Parathyroid adenoma (tissue), 2 donors: Measurements from ENCODE around the gene ZNF655.
"Not testable (repeated sequence)": the region's sequence is repeated elsewhere in the genome, so short reads cannot be mapped to it uniquely, and the experiment has no call there.

Experiments
- H2AFZ ChIP-seq: fragments of 300-600 bp; sonication (generic); one replicate; pipeline ENCODE4 v1.7.0; 2017; ENCODE audit warnings: antibody characterized with exemption, mild to moderate bottlenecking
- H3K27ac ChIP-seq: fragments of 300-600 bp; sonication (generic); one replicate; pipeline ENCODE4 v1.7.0; 2017
- H3K27me3 ChIP-seq: fragments of 300-600 bp; sonication (generic); one replicate; pipeline ENCODE4 v1.7.0; 2017; ENCODE audit warnings: low read length; ENCODE audit not compliant: control insufficient read depth, insufficient read depth
- H3K36me3 ChIP-seq: fragments of 300-600 bp; sonication (generic); one replicate; pipeline ENCODE4 v1.7.0; 2017; ENCODE audit warnings: low read length; ENCODE audit not compliant: control insufficient read depth, insufficient read depth
- H3K4me1 ChIP-seq: fragments of 300-600 bp; sonication (generic); one replicate; pipeline ENCODE4 v1.7.0; 2017; ENCODE audit warnings: control low read depth
- H3K4me2 ChIP-seq: fragments of 300-600 bp; sonication (generic); one replicate; pipeline ENCODE4 v1.7.0; 2017; ENCODE audit warnings: low read length
- H3K4me3 ChIP-seq: fragments of 300-600 bp; sonication (generic); one replicate; pipeline ENCODE4 v1.7.0; 2017; ENCODE audit warnings: low read depth, low read length
- H3K79me2 ChIP-seq: fragments of 300-600 bp; sonication (generic); one replicate; pipeline ENCODE4 v1.7.0; 2017; ENCODE audit warnings: control low read depth
- H3K9ac ChIP-seq: fragments of 300-600 bp; sonication (generic); one replicate; pipeline ENCODE4 v1.7.0; 2017; ENCODE audit warnings: mild to moderate bottlenecking
- H3K9me3 ChIP-seq: fragments of 300-600 bp; sonication (generic); one replicate; pipeline ENCODE4 v1.7.0; 2017; ENCODE audit warnings: low read length; ENCODE audit not compliant: control insufficient read depth
- TF ChIP-seq, protein P1 (sequence below): fragments of 300-600 bp; sonication (generic); IDR thresholded peaks from one replicate; pipeline ENCODE4 v1.7.0; 2017; ENCODE audit warnings: antibody characterized with exemption, mild to moderate bottlenecking
- donor health status: primary hyperparathyroidism.

Gene ZNF655

DNA sequence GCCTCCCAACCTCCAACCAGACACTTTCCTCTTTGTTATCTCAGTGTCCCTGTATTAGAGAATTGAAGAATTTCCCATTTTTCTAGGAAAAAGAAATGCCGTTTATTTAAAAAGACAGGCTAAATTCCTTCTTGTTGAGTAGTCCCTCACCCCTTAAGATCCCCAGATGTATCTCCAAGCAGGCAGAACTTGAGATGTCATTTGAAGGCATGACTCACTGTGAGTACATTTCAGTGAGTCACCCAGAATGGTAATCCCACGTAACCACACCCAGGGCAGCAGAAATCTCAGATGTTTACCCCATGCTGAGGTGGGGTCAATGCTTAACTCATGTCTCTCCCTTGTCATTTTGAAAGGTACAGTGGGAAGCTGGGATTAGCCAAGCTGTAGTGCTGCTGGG is 4.4 kb downstream of the ZNF655 start:
- peaks cover 4% of the 10 kb centered on the region for H3K4me1 ChIP-seq
- H3K9ac ChIP-seq: no peak overlapping the region

DNA sequence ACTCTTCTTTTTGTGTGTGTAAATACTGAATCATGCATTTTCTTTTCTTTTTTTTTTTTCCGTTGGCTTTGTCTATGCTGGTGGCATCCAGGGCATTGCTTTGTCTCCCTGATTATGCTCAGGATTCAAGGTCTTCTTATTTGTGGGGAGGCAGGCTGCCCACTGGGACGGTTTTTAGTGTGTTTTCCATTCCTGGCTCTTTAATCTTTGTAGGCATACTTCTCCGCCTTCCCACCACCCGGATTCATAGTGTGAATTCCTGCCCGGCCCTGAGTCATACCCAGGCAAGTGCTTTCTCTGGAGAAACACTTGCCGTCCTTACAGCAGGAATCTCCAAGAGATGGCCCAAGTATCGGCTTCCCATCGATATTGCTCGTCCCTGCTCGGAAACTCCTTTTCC is 5.2 kb downstream of the ZNF655 start:
- H3K27me3 ChIP-seq: no peaks in the 10 kb centered on the region
- no peaks in the 10 kb centered on the region for H3K9me3 ChIP-seq
- no peak overlapping the region for H3K4me3 ChIP-seq
- H3K36me3 ChIP-seq: no peaks in the 10 kb centered on the region
- no peak overlapping the region for H3K27ac ChIP-seq
- no peak overlapping the region for H2AFZ ChIP-seq
- peaks cover 4% of the 10 kb centered on the region for H3K4me1 ChIP-seq
- H3K79me2 ChIP-seq: peaks cover 44% of the 10 kb centered on the region
- TF ChIP-seq, protein P1, sequence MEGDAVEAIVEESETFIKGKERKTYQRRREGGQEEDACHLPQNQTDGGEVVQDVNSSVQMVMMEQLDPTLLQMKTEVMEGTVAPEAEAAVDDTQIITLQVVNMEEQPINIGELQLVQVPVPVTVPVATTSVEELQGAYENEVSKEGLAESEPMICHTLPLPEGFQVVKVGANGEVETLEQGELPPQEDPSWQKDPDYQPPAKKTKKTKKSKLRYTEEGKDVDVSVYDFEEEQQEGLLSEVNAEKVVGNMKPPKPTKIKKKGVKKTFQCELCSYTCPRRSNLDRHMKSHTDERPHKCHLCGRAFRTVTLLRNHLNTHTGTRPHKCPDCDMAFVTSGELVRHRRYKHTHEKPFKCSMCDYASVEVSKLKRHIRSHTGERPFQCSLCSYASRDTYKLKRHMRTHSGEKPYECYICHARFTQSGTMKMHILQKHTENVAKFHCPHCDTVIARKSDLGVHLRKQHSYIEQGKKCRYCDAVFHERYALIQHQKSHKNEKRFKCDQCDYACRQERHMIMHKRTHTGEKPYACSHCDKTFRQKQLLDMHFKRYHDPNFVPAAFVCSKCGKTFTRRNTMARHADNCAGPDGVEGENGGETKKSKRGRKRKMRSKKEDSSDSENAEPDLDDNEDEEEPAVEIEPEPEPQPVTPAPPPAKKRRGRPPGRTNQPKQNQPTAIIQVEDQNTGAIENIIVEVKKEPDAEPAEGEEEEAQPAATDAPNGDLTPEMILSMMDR: no peak
- H3K9ac ChIP-seq: no peak overlapping the region
- H3K4me2 ChIP-seq: no peak overlapping the region

More for the DNA sequence above, 4.4 kb downstream of the ZNF655 start:
- H3K36me3 ChIP-seq: no peaks in the 10 kb centered on the region
- H3K4me2 ChIP-seq: no peak overlapping the region
- H2AFZ ChIP-seq: no peak overlapping the region
- no peak overlapping the region for H3K27ac ChIP-seq
- TF ChIP-seq, protein P1: no peak
- H3K79me2 ChIP-seq: peaks cover 38% of the 10 kb centered on the region
- H3K4me3 ChIP-seq: no peak overlapping the region
- H3K27me3 ChIP-seq: no peaks in the 10 kb centered on the region
- no peaks in the 10 kb centered on the region for H3K9me3 ChIP-seq

DNA sequence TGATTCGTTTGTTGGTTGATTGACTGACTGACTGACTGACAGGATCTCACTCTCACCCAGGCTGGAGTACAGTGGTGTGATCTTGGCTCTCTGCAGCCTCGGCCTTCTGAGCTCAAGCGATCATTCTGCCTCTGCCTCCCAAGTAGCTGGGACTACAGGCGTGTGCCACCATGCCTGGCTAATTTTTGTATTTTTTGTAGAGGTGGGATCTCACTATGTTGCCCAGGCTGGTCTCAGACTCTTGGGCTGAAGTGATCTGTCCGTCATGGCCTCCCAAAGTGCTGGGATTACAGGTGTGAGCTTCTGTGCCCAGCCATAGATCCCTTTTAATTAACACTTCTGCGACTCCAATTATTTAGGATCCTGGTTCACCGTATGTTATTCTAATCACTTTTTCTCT is 10.3 kb downstream of the ZNF655 start:
- not testable (repeated sequence) for H3K9me3 ChIP-seq, H3K36me3 ChIP-seq, H3K27me3 ChIP-seq, H3K4me2 ChIP-seq, H3K9ac ChIP-seq, H3K27ac ChIP-seq, H3K4me1 ChIP-seq, H3K4me3 ChIP-seq, H2AFZ ChIP-seq
- peaks cover 23% of the 10 kb centered on the region for H3K79me2 ChIP-seq

DNA sequence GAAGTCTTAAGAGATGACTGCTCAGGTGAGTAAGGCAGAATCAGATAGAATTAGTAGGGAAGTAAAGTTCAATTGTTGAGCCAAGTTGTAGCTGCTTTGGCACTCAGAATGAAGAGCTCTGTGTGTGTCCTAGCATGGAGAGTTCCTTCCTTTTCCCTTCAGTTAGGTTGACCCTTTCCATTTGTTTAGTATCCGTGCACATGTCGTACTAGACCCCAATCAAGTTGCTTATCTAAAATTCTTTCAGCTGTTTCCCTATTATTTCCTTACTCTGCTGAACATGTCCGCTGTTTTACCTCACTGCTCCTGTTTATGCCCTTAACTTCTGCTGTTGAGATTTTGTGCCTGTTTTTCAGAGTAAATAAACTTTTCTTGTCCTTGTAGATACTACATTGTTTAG is 13.3 kb downstream of the ZNF655 start:
- Histone ChIP-seq H3K4me1 (no peaks in the 10 kb centered on the region), H3K9me3 (no peaks in the 10 kb centered on the region), H3K27ac (no peak overlapping the region), H2AFZ (no peak overlapping the region), H3K27me3 (no peaks in the 10 kb centered on the region), H3K79me2 (peaks cover 18% of the 10 kb centered on the region), H3K4me2 (no peak overlapping the region), H3K4me3 (no peak overlapping the region), H3K36me3 (no peaks in the 10 kb centered on the region), H3K9ac (no peak overlapping the region)
- TF ChIP-seq, protein P1: no peak

DNA sequence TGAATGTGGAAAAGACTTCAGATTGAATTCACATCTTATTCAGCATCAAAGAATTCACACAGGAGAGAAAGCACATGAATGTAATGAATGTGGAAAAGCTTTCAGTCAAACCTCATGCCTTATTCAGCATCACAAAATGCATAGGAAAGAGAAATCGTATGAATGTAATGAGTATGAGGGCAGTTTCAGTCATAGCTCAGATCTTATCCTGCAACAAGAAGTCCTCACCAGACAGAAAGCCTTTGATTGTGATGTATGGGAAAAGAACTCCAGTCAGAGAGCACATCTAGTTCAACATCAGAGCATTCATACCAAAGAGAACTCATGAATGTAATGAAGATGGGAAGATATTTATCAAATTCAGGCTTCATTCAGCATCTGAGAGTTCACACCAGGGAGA is 14.8 kb downstream of the ZNF655 start:
- TF ChIP-seq, protein P1: no peak
- Histone ChIP-seq H3K27ac (no peak overlapping the region), H3K36me3 (no peaks in the 10 kb centered on the region), H3K4me3 (no peak overlapping the region), H3K9ac (no peak overlapping the region), H3K4me2 (no peak overlapping the region), H2AFZ (no peak overlapping the region), H3K4me1 (no peaks in the 10 kb centered on the region), H3K9me3 (no peaks in the 10 kb centered on the region), H3K27me3 (no peaks in the 10 kb centered on the region), H3K79me2 (peaks cover 14% of the 10 kb centered on the region)
